Stimulated activated naive CD4-positive, alpha-beta T cell treated with Interleukin-2 at 50 U/mL for 16 hours (primary cell): ENCODE results near the gene COX6A1.

Experiments
- DNase-seq: peaks from one replicate; lab custom pipeline; 2025; lab: John Stamatoyannopoulos, UW

COX6A1 gene

DNA sequence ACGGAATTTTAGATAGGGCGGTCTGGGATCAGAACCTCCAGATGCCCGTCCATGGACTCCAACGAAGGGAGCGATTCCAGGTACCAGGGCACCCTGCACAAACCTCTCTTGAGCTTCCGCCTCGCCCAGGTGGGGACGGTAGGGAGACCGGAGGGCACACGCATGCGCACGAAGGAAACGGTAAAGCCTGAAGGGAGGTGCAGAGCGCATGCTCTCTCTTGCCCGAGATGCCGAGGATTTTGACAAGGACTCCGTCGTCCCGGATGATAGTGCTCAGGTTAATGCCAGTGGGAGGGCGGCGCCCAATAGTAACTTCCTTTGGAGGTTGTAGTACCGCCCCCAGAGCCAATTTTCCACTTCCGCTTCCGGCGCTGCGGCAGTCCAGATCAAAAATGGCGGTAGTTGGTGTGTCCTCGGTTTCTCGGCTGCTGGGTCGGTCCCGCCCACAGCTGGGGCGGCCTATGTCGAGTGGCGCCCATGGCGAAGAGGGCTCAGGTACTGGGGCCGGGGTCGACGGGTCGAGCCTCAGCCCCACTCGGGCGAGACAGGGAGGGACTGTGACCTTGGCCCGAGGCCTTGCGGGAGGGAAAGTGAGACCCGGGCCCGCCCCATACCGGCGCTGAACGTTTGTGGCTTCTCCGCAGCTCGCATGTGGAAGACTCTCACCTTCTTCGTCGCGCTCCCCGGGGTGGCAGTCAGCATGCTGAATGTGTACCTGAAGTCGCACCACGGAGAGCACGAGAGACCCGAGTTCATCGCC, at the start of gene COX6A1:
Gene COX6A1, plus strand, starts transcription at position 379 of the 760 bp plus-strand sequence. Its CDS starts 14 bp downstream, at position 393.
- DNase-seq, result peak; percentile 99

- DNase-seq, result no peak
These were observed 49.0 kb upstream of the COX6A1 start for GRCh38 chr12:120388691-120389481.

- DNase-seq, result no peak
These were observed 47.3 kb upstream of the COX6A1 start for GRCh38 chr12:120390540-120391120.

- DNase-seq, result no peak
These were observed 43.2 kb upstream of the COX6A1 start for GRCh38 chr12:120394483-120395367.

DNA sequence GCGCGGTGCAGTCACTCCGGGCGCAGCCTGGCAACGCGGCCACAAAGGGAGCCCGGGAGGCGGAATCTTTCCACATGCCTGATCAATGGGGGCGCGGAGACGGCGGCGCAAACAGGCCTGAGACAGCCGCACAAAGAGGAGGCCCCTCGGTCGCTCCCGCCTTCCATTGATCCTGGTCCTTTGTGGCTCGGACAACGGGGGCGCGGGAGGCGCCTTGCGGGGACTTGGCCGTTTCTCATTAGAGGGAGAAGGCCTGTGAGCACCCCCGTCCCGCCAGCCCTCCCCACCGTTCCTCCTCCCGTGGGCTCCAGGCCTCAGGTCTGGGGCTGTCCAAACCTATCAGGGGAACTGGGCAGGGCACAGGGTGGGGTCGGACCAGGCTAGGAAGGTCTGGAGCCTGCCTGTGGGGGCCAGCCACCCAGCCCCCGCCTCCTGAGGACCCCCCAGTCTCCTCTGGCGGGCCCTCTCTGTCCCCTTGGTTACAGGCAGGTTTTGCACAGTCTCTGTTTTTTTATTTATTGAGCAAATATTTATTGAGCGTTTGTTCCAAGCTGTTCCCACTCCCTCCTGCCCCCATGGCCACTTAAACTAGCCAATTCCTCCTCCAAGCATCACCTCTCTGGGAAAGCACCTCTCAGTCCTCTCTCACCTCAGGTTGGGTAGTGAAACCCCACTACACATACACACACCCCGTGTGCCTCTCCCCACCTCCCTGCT, 39.9 kb upstream of the COX6A1 start:
- DNase-seq, result no peak

DNA sequence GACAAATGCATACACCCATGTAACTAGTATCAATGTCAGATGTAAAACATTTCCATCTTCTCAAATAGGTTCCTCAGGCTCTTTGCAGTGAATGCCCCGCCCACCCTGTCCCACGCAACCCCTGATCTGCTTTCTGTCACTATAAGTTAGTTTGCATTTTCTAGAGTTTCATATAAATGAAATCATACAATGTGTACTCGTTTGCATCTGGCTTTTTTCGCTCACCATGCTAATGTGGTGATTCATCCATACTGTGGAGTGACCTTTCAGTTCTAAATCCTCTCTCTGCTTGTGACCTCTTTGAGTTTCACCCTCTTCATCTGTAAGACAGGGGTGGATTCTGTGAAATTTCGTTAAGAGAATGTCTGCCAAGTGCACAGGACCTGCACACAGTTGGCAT, 38.4 kb upstream of the COX6A1 start:
- DNase-seq, result no peak

DNA sequence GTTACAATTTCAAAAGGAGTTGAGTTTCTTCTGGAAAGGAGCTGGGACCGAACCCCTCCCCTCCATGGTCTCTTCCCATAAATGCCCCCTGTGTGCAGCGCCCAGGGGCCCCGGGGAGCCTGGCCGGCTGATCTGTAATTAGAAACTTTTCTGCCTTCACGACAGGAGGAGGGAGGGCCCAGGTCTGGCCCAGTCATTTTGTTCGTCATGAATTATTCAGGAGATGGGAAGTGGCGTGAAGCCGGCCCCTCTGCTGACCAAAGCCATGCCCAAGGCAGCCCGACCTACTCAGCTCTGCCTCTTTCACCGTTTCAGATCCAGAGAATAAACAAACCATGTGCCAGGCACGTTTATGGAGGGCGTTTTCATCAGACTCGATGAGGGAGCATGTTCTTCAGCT, 35.7 kb upstream of the COX6A1 start:
- no peak for DNase-seq

- no peak for DNase-seq
These were observed 34.0 kb upstream of the COX6A1 start for GRCh38 chr12:120403869-120404268.

- DNase-seq, result no peak
These were observed 33.6 kb upstream of the COX6A1 start for GRCh38 chr12:120404271-120404670.

DNA sequence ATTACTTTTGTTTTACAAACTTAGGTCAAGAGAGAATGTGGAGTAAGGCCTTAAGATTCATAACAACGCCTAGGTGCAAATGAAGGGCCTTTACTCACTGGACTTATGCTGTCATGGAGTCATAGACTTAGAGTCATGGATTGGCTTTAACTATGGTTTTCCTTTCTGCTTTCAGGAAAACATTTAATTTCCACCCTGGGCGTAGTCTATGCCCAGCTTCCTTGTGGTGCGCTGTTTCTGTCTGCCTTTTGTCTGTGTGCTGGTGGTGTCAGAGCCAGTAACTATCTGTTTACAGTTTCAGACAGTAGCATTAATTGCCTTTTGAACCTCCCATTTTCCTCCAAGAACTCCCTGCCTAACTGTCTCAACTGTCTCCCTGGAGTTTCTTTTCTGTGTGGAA, 31.8 kb upstream of the COX6A1 start:
- DNase-seq, result no peak

GRCh38 chr12:120406553-120406952, 31.4 kb upstream of the COX6A1 start:
- DNase-seq, result no peak

DNA sequence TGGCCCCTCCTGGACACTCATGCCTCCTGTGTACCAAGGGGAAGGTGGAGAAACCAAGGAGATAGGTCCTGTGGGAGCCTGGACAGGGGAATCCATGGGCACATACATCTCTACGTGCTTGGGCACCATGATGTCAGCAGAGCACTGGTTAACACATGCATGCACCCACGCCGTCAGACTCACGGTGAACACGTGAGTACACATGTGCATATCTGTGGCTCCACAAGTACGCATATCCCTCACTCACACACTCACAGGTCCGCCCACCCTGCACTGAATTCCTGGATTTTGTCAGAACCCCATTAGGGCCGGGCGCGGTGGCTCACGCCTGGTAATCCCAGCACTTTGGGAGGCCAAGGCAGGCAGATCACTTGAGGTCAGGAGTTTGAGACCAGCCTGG, 29.1 kb upstream of the COX6A1 start:
- no peak for DNase-seq

- no peak for DNase-seq
These were observed 25.5 kb upstream of the COX6A1 start for GRCh38 chr12:120412421-120412820.

GRCh38 chr12:120413901-120414695, 23.8 kb upstream of the COX6A1 start:
- DNase-seq, result no peak

DNA sequence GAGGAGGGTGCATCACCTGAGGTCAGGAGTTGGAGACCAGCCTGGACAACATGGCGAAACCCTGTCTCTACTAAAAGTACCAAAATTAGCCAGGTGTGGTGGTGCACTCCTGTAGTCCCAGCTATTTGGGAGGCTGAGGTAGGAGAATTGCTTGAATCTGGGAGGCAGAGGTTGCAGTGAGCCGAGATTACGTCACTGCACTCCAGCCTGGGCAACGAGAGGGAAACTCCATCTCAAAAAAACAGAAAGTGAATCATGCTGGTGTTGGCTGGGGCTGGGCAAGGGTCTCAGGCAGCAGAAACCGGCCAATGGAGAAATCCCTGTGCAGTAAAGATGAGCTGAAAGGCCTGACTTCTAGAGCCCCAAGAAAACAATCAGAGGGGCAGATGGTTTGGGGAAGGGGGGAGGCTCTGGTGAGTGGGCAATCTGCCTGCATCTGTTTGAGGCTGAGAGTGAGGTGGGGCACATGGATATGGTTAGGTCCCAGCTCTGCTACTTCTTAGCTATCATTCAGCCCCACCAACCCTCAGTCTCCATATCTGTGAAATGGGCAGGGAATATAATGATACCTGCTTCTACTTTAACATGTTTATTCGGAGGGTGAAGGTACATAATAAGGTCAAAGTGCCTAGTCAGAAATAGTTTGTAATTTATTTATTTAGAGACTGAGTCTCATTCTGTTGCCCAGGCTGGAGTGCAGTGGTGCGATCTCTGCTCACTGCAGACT, 21.3 kb upstream of the COX6A1 start:
- DNase-seq, result no peak

GRCh38 chr12:120417917-120418580, 19.9 kb upstream of the COX6A1 start:
- no peak for DNase-seq

- DNase-seq, result no peak
These were observed 16.2 kb upstream of the COX6A1 start for GRCh38 chr12:120421701-120422100.

- no peak for DNase-seq
These were observed 14.9 kb upstream of the COX6A1 start for GRCh38 chr12:120422892-120423456.

GRCh38 chr12:120425797-120426196, 12.1 kb upstream of the COX6A1 start:
- DNase-seq, result no peak
